DOHH2 (cell line): Measurements from ENCODE around the gene CHIC1.
"Not testable (repeated sequence)": the region's sequence is repeated elsewhere in the genome, so short reads cannot be mapped to it uniquely, and the experiment has no call there.

Experiments used
- H3F3A ChIP-seq: fragments of 200-600 bp; sonication (generic), shearing (Covaris generic); 2 replicates; pipeline ENCODE4 v1.6.0; 2016; ENCODE audit warnings: antibody characterized with exemption, mild to moderate bottlenecking; ENCODE audit not compliant: control insufficient read depth, insufficient read depth
- H3K27ac ChIP-seq: fragments of 200-600 bp; sonication (generic); 2 replicates; pipeline ENCODE4 v1.5.1; 2014; ENCODE audit warnings: low read depth, mild to moderate bottlenecking, low read length, moderate library complexity
- H3K27me3 ChIP-seq: fragments of 200-600 bp; sonication (generic); 2 replicates; pipeline ENCODE4 v1.6.1; 2014; ENCODE audit warnings: mild to moderate bottlenecking, low read length, mixed read lengths; ENCODE audit not compliant: control insufficient read depth
- H3K36me3 ChIP-seq: fragments of 200-600 bp; sonication (generic); 2 replicates; pipeline ENCODE4 v1.6.1; 2014; ENCODE audit warnings: mild to moderate bottlenecking, low read length, moderate library complexity, mixed read lengths; ENCODE audit not compliant: control insufficient read depth
- H3K4me1 ChIP-seq: fragments of 200-600 bp; sonication (generic); 2 replicates; pipeline ENCODE4 v1.6.1; 2014; ENCODE audit warnings: mild to moderate bottlenecking, low read length, mixed read lengths; ENCODE audit not compliant: control insufficient read depth
- H3K4me2 ChIP-seq: fragments of 200-600 bp; sonication (generic); 2 replicates; pipeline ENCODE4 v1.6.0; 2014; ENCODE audit warnings: mild to moderate bottlenecking, low read length, moderate library complexity
- H3K4me3 ChIP-seq: fragments of 200-600 bp; sonication (generic); 2 replicates; pipeline ENCODE4 v1.5.1; 2014; ENCODE audit warnings: mild to moderate bottlenecking, low read length, mixed read lengths
- H3K79me2 ChIP-seq: fragments of 200-600 bp; sonication (generic); 2 replicates; pipeline ENCODE4 v1.6.1; 2014; ENCODE audit warnings: mild to moderate bottlenecking, low read length, mixed read lengths; ENCODE audit not compliant: control insufficient read depth
- H3K9me2 ChIP-seq: fragments of 200-600 bp; sonication (generic); replicated peaks from 2 replicates; pipeline ENCODE4 v1.6.1; 2014; ENCODE audit warnings: mild to moderate bottlenecking, low read length, mixed read lengths; ENCODE audit not compliant: control insufficient read depth
- H3K9me3 ChIP-seq: fragments of 200-600 bp; sonication (generic); 2 replicates; pipeline ENCODE4 v1.6.1; 2014; ENCODE audit warnings: antibody characterized with exemption, low read length, mixed read lengths; ENCODE audit not compliant: control insufficient read depth, insufficient read depth
- H4K20me1 ChIP-seq: fragments of 200-600 bp; sonication (generic); 2 replicates; pipeline ENCODE4 v1.6.0; 2014; ENCODE audit warnings: low read depth, mild to moderate bottlenecking, antibody characterized with exemption, low read length, moderate library complexity; ENCODE audit not compliant: control insufficient read depth, insufficient read depth
- CTCF ChIP-seq: fragments of 200-600 bp; sonication (generic); IDR thresholded peaks from one replicate; pipeline ENCODE4 v1.5.1; 2014; ENCODE audit warnings: antibody characterized with exemption, mild to moderate bottlenecking, low read depth, low read length; ENCODE audit not compliant: poor library complexity, severe bottlenecking
- EZH2phosphoT487 ChIP-seq: fragments of 200-600 bp; sonication (generic); IDR thresholded peaks from 2 replicates; pipeline ENCODE4 v1.6.1; 2017; ENCODE audit warnings: borderline replicate concordance, mild to moderate bottlenecking, antibody characterized with exemption, low read length, moderate library complexity, mixed read lengths

Gene CHIC1

DNA sequence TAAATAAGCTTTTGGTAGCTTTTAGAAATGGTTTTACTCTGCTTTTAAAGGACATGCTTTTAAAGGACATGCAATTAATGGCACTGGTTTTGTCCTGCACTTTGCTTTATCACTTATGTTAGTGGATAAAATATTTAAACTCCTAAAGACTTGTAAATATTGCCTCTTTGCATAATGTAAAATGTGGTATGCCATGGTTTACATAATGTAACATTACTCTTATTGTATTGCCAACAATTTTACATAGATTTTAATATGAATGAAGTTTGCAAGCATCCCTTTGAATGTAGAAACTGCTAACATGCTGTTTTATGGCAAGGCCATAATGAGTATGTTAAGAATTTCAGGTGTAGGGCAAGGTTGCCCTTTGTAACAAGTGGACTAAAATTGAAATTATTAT lies 118.4 kb downstream of the CHIC1 start:
- no peaks in the 10 kb centered on the region for H4K20me1 ChIP-seq
- no peak overlapping the region for H3K4me2 ChIP-seq
- no peaks in the 10 kb centered on the region for H3K27me3 ChIP-seq
- no peaks in the 10 kb centered on the region for H3F3A ChIP-seq
- H3K4me1 ChIP-seq: no peaks in the 10 kb centered on the region
- H3K9me3 ChIP-seq: no peaks in the 10 kb centered on the region
- no peaks in the 10 kb centered on the region for H3K9me2 ChIP-seq
- no peaks in the 10 kb centered on the region for H3K36me3 ChIP-seq
- H3K79me2 ChIP-seq: no peaks in the 10 kb centered on the region
- no peak overlapping the region for H3K27ac ChIP-seq
- no peak for TF ChIP-seq EZH2phosphoT487
- no peak for TF ChIP-seq CTCF
- no peak overlapping the region for H3K4me3 ChIP-seq

- Histone ChIP-seq H3K4me3 (no peak overlapping the region), H3K36me3 (no peaks in the 10 kb centered on the region), H3K79me2 (no peaks in the 10 kb centered on the region), H3K27me3 (no peaks in the 10 kb centered on the region), H3K9me2 (no peaks in the 10 kb centered on the region), H4K20me1 (no peaks in the 10 kb centered on the region), H3K27ac (no peak overlapping the region), H3K4me2 (no peak overlapping the region), H3K4me1 (no peaks in the 10 kb centered on the region), H3F3A (no peaks in the 10 kb centered on the region), H3K9me3 (no peaks in the 10 kb centered on the region)
- TF ChIP-seq EZH2phosphoT487 (no peak), CTCF (no peak)
Observed at GRCh38 chrX:73683236-73683859, 120.4 kb downstream of the CHIC1 start.

- H3K36me3 ChIP-seq, H3K4me2 ChIP-seq, H3K9me3 ChIP-seq, H4K20me1 ChIP-seq, H3K27ac ChIP-seq, H3K4me1 ChIP-seq, H3K4me3 ChIP-seq, H3F3A ChIP-seq, H3K79me2 ChIP-seq, H3K27me3 ChIP-seq, H3K9me2 ChIP-seq: not testable (repeated sequence)
Observed at GRCh38 chrX:73707014-73707413, 144.0 kb downstream of the CHIC1 start.

DNA sequence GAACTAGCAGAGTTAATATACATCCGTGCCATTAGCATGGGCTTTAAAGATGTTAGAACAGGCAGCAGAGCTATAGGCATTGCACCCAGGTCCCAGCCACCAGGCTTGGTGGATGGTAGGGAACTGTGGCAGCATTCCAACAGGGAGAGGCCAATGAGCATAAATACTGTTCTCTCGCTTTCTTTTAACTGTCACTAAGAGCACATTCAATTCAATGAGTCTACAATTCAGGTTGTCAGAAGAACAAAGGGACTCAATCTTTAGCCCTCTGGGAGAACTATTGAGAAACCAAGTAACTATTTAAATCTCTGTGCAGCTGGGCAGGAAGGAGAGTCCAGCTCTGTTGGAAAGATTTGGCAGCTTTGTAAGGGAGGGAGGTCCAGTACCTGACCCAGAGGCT lies 165.6 kb downstream of the CHIC1 start:
- no peaks in the 10 kb centered on the region for H3K9me2 ChIP-seq
- no peak overlapping the region for H3K4me2 ChIP-seq
- no peak overlapping the region for H3K4me3 ChIP-seq
- no peaks in the 10 kb centered on the region for H3K36me3 ChIP-seq
- H3K4me1 ChIP-seq: no peaks in the 10 kb centered on the region
- H3K27ac ChIP-seq: no peak overlapping the region
- H4K20me1 ChIP-seq: no peaks in the 10 kb centered on the region
- no peaks in the 10 kb centered on the region for H3K27me3 ChIP-seq
- no peaks in the 10 kb centered on the region for H3K9me3 ChIP-seq
- TF ChIP-seq CTCF: no peak
- TF ChIP-seq EZH2phosphoT487: no peak
- H3F3A ChIP-seq: no peaks in the 10 kb centered on the region
- no peaks in the 10 kb centered on the region for H3K79me2 ChIP-seq
